HL-60/S4 treated with phorbol 12-myristate 13-acetate at 8.2 ng/mL for 4 days and 3 days (cell line): ENCODE data around the gene AMOTL1.

ENCODE experiments used
- in situ Hi-C: fragments of 300-500 bp; cut with MboI; formaldehyde crosslinking; loops from 2 replicates; pipeline ENCODE4 v1.15.0; 2022; ENCODE audit warnings: low sequenced_read_pairs

The AMOTL1 gene, protein sequence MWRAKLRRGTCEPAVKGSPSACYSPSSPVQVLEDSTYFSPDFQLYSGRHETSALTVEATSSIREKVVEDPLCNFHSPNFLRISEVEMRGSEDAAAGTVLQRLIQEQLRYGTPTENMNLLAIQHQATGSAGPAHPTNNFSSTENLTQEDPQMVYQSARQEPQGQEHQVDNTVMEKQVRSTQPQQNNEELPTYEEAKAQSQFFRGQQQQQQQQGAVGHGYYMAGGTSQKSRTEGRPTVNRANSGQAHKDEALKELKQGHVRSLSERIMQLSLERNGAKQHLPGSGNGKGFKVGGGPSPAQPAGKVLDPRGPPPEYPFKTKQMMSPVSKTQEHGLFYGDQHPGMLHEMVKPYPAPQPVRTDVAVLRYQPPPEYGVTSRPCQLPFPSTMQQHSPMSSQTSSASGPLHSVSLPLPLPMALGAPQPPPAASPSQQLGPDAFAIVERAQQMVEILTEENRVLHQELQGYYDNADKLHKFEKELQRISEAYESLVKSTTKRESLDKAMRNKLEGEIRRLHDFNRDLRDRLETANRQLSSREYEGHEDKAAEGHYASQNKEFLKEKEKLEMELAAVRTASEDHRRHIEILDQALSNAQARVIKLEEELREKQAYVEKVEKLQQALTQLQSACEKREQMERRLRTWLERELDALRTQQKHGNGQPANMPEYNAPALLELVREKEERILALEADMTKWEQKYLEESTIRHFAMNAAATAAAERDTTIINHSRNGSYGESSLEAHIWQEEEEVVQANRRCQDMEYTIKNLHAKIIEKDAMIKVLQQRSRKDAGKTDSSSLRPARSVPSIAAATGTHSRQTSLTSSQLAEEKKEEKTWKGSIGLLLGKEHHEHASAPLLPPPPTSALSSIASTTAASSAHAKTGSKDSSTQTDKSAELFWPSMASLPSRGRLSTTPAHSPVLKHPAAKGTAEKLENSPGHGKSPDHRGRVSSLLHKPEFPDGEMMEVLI

DNA sequence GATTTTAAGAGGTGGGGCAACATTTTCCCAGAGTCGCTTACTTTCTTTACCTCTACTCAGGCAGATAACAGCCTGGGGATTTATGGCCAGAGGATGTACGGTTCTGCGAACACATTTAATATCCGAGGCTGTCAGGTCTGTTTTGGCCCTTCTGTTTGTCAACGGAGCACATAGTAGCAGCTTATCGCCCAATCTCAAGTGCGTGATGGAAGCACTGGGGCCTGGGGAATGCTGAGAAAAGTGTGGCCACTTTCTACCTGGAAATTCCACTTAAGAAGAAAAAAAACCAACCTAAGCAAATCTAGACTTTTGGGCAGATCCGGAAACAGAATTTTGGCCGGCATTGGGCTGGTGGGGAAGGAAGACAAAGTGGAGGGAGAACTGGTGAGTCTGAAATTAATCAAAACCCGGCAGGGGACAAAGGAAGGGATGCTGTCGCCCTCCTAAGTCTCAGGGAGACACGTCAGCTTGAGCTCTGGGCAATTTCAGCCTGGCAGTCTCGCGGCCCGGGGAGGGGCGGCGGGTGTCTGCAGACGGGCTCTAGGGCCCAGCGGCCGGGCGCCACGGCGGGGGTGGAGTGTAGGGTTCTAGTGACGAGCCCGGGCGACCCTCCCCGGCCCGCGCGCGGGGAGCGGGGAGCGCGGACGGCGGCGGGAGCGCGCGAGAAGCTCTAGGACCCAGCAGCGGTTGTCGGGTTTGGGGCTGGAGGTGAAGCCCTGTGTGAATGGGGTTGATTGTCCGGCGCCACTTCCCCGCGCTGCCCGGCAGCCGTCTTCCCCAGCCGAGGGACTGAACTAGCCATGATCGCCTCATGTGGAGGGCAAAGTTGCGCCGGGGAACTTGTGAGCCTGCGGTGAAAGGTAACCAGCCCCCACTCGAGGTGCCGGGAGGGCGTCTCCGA, at the start of gene AMOTL1:
AMOTL1 (plus strand) TSS at position 656 of the 901 bp plus-strand sequence; CDS start at position 812, 156 bp downstream.
- in situ Hi-C loops, result no loop called here

DNA sequence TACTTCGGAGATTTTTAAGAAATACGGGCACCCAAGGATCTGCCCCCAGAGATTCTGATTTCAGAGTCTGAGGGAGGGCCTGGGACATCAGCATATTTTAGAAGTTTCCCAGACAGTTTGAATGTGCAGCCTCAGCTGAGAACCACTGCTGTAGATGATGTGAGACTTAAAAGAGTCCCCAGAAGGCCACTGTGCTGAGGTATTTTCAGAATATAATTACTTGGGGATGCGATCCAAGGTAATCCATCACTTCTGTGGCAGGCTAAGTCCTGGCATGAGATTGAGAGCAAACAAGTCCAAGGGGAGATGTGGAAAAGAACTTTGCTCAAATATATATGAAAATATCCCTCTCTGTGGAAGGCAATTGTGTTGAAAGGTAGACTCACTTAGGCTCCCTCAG, 48.3 kb upstream of the AMOTL1 start:
- in situ Hi-C loops, result no loop called here

DNA sequence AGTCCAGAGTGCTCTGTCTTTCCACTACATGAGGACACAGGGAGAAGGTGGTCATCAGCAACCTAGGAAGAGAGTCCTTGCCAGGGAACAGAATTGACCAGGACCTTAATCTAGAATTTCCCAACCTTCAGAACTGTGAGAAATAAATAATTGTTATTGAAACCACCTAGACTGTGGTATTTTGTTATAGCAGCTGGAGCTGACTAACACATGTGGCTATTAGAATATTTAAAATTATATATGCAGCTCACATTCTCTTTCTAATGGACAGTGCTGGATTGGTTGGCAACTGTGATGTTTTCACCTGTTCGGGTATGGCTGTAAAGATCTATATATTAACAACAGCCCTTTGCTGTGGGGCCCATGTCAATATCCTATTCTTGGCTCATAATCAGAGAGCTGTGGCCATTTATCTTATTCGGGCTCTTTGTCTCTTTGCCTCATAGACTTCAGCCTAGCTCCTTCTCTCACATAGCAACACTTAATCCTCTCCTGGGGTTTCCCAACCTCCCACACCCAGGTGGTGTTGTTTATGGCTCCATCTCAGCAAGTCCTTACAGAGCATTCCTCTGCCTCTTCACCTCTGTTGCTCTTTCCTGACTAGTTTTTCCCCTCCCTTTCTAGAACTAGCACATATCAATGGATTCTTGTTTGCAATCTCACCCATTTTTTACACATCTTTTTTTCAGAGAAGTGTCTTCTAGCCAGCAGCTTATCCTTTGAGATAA, 46.4 kb upstream of the AMOTL1 start:
- in situ Hi-C loops, result no loop called here

DNA sequence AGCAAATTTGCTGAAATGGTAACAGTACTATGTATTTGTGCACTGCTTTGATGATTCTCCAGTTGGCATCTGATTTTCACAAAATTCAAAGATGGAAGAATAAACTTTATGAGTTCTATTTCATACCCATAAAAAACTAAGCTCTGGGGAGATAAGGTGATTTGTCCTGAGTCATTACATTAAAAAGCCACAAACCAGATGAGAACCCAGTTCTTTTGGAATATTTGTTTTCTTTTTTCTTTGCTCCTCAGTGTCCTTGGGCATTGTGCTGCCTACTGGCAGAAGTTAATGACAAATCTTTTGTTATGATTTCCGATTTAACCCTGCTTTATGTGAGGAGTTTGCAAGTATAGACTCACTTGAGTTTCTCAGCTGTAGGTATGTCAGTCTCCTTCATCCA, 45.4 kb upstream of the AMOTL1 start:
- in situ Hi-C loops, result no loop called here

DNA sequence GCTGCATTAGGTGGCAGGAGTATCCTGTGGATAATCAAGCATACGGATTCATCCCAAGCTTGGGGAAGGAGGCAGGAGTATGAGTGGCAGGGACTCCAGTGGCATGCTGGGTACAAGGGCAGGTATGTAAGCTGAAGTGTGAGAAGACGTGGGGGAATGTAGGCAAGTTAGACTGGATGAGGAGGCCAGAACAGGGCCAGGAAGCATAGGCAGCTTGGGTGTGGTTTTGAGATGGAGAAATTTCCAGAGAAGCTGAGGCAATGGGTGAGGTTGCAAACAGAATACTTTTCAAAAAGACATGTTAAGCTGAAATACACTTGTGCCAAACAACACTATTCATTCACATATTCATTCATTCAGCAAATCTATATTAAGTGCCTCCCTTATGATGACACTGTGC, 43.1 kb upstream of the AMOTL1 start:
- in situ Hi-C loops, result no loop called here

DNA sequence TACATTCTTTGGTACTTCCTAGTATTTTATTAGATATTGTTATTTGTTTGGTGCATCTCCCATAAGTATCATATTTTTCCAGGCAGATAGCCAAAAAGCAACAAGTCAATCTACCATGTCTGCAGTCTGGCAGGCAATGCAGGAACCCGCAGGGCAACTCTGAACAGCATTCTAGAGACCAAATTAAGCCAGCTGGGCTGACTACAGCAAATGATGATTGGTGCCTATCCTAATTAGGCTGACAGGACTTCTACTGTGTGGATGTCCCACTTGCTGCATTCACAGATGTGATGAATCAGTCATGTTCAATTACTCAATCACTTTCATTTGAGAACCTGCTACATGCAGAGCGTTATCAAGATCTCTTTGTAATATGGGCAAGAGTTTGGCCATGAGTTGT, 40.3 kb upstream of the AMOTL1 start:
- in situ Hi-C loops, result no loop called here

DNA sequence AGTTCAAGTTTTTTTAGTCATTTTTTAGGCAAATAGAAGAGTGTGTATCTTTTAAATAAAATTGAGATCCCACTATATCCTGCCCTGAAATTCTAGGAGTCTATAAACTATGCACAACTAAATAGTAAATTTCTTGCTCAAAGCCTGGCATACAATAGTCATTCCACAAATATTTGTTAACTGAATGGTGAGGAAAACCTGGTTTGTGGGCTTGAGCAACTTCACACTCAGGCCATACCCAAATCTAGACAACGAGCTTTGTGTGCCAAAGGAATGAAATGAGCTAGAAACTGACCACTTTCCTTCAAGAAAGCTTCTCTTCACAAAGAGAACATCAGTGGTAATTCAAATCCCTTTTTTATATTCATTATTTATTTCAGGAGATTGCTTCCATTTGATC, 39.6 kb upstream of the AMOTL1 start:
- in situ Hi-C loops, result no loop called here

DNA sequence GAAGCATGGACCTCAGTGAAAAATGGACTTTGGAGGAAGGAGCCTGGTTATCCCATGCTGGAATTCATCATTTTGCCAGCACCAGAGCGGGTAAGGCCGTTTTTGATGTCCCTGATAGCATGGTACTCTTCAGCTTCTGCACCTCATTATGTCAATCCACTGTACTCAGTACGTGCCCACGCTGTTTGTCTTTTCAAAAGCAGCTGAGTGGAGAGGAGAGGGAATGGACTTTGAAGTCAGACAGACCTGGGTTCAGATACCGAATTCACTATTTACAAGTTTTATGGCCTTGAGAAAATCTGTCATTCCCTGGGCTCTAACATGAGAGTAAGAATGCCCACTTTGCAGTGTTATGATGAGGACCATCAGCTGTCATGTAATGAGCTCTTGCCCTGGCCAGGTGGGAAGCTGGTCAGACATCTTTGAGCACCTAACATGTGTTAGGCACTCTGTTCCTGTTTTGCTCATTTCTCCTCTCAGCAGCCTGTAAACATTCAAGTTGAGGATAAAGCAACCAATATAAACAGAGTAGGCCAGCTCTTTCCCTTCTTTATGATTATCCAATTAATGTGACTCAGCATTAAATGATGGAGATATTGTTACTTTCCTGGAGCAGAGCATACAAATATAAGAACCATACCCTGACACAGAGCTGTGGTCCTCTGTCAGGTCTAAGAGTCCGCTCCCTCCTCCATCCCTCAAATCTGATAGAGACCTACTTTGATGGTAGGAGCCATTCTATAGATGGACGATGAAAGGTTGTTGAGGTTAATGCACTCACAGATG, 39.0 kb upstream of the AMOTL1 start:
- in situ Hi-C loops, result no loop called here

DNA sequence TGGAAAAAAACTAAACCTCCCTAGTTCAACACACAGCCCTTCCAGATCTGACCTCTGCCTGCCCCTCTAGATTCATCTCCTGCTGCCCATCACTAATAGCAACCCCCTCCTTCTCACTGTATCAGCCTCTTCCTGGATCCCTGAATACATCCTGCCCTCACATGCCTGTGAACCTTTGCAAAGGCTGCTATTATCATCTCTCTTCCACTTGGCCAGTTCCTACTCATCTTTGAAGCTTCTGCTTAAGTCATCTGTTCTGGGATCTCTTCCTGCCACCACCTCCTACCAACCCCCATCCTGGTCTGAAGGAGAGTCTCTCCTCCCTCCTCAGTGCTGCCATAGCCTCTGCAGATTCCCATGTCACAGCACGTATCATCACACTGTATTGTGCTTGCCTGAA, 38.0 kb upstream of the AMOTL1 start:
- in situ Hi-C loops, result no loop called here

DNA sequence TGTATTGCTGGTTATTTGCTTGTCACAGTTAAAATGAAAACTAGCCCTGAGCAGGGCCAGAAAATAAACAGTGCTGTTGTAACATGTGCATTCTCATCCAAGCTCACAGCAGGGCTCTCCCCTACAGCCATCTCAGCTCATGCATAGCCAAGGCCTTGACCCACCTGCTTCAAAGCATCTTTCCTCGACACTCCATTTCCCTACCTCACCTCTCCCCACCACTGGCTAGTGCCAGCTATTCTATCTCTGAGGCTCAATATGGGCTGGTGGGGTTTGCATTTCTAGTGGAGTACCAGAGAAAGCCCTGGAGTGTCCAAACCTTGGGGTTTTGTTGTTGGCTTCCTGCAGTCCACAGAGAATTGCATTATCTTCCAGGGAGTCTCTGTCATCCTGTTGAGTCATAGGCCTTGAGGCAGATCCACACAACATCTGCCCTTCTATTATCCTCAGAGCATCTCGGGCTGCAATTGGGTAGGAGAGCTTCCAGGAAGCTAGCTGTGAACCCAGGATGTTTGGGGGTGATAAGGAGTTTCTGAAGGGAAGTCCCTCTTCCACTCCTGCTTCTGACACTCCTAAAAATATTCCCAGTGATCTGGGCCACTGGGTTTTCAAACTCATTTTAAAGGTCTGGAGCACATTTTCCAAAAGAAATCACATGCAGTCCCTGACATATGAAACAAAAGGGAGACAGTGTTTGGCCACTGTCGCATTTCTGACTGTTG, 36.1 kb upstream of the AMOTL1 start:
- in situ Hi-C loops, result no loop called here

DNA sequence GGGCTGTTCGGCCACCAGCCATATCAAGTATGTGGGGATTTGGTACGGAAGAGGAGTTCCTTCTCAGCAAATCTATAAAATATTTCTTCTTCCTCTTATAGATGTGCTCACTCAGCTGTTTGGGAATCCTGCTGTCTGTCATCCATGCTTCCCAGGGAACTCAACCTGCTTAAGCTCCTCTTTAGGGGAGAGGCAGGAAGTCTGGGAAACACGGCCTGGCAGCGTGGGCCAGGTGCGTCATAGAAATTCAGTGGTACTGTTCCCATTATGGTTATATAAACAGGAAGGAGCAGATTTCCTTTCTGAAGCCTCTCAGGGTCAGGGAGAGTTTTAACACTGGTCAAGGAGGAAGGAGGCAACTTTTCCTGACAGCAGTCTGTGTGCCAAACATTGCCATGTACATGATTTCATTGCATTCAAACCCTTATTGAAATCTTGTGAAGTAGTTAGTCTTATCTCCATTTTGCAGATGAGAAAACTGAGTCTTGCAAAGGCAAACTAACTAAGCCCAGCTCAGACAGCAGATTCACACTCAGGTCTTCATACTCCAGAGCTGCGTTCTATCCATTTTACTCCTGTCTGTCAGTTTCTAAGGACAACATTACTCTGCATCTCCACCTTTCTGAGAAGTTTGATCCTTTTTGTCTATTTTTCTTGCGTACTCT, 35.4 kb upstream of the AMOTL1 start:
- in situ Hi-C loops, result no loop called here

DNA sequence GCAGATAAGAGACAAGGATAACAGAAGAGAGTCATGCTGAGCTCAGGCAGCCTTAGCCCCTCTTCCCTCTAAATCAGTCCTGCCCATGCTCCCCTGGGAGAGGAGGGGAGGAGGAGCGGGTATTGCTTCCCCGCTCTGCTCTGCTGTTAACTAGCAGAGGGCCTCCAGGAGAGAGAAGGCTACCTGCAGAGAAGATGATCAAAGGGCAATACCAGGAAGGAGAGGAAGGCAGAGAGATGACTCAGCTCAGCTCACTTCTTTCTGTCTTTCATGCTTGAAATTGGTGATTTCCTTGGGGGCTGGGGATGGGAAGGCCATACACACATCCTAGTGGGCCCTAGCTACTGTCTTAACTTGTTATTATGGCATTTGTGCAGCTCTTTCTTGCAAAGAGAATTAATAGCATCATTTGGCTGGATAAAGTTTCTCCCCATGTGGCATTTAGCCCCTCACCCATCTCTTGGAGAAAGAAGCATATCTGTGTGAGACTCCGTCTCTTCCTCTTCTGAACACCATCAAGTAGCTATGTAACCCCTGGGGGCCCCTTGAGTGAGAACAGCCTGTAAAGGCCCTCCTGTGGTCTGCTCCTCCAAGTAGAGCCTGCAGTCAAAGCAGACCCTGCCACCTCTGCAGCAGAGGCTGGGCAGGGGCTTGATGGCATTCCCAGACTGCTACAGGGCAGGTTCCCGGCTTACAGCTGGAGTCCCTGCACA, 33.4 kb upstream of the AMOTL1 start:
- in situ Hi-C loops, result no loop called here

DNA sequence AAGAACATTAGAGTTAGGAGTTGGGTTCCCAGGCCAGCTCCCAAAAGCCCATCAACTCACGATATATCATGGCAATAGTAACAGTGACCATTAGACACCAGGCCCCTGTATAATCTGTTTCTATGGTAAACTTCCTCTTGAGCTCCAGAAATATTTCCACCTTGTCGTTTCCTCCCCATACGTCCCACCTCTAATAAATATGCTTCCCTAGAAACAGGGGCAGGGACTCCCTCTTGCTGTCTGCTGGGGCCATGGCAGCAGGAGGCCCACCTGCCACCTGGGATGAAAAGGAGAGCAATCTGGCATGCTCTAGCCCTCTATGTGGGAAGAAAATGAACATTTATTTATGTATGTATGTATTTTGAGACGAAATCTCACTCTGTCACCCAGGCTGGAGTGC, 32.2 kb upstream of the AMOTL1 start:
- in situ Hi-C loops, result no loop called here

DNA sequence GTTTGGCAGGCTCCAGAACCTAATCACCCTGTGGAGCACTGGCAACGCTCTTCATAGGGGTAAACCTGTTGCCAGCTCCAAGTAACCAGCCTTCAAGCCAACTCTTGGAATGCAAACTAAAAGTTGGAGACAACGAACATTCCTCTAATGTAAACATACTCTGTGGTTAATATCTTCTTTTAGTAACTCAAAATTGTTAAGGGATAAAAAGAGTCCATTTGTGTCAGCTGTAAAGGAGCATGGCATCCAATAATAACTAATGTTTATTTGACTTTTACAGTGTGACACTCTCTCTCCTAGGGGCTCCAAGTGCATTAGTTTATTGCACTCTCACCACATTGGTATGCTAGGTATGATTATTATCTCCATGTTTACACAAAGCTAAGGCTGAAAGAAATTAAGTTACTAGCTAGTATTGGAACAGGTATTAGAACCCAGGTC, 31.0 kb upstream of the AMOTL1 start:
- in situ Hi-C loops, result no loop called here

DNA sequence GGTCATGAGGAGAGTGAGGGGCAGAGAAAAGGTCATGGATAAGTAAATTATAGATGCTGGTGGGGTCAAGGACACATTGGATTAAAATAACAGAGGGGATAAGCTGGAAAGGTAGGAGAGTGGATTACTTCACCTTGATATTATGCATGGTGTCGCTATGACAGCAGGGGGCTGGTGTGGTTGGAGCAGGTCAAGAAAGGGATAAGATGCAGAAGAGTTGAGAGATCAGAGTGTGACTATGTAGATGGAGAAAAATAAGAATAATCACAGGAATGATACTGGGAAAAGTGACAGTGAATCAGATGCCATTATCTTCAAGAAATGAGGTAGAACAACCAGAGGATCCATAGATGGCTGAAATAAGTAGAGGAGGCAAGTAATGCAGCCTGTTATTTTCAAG, 29.4 kb upstream of the AMOTL1 start:
- in situ Hi-C loops, result no loop called here

DNA sequence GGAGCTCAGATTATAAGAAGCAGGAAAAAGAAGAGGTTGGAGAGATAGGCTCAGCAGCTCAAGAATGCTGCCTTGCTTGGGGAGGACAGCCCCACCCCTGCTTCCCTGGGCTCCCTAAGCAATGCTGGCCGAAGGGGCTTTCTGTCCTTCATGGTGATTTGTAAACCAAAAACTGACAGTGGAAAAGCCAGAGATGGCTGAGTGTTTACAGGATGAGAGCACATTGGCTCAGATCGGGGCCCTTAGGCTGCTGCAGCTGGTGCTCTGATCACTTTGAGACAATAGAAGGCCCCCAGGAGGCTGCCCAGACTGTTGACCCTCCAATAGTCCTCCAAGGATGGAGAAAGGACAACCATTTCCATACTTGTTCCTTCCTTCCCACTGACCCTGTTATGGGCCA, 28.8 kb upstream of the AMOTL1 start:
- in situ Hi-C loops, result no loop called here
